ENCODE results near the gene ATP8B4.
"Not testable (repeated sequence)": the region's sequence is repeated elsewhere in the genome, so short reads cannot be mapped to it uniquely, and the experiment has no call there.

The ATP8B4 gene

GRCh38 chr15:50003786-50004334 is 115.2 kb downstream of the ATP8B4 start:
- peak; percentile 67 to 92 for DNase-seq

- DNase-seq = no peak
These were observed 127.4 kb downstream of the ATP8B4 start for GRCh38 chr15:49991587-49991986.

GRCh38 chr15:49990835-49991545 is 128.0 kb downstream of the ATP8B4 start:
- peak in 1 of 2 experiments; percentile 25 for DNase-seq

- no peak for DNase-seq
These were observed 129.5 kb downstream of the ATP8B4 start for GRCh38 chr15:49989498-49989897.

GRCh38 chr15:49988766-49989165 is 130.3 kb downstream of the ATP8B4 start:
- DNase-seq = no peak

- DNase-seq = no peak
These were observed 131.1 kb downstream of the ATP8B4 start for GRCh38 chr15:49987896-49988295.

- no peak for DNase-seq
These were observed 131.7 kb downstream of the ATP8B4 start for GRCh38 chr15:49987198-49987785.

GRCh38 chr15:49986326-49986725 is 132.7 kb downstream of the ATP8B4 start:
- DNase-seq = no peak

GRCh38 chr15:49985463-49985862 is 133.6 kb downstream of the ATP8B4 start:
- DNase-seq = no peak

GRCh38 chr15:49984436-49984835 is 134.6 kb downstream of the ATP8B4 start:
- DNase-seq = no peak

GRCh38 chr15:49982584-49982983 is 136.4 kb downstream of the ATP8B4 start:
- DNase-seq = no peak

GRCh38 chr15:49979705-49980382 is 139.2 kb downstream of the ATP8B4 start:
- no peak for DNase-seq

GRCh38 chr15:49978121-49978520 is 140.9 kb downstream of the ATP8B4 start:
- no peak for DNase-seq

GRCh38 chr15:49977306-49977705 is 141.7 kb downstream of the ATP8B4 start:
- DNase-seq = no peak

- no peak for DNase-seq
These were observed 154.5 kb downstream of the ATP8B4 start for GRCh38 chr15:49964551-49964950.

GRCh38 chr15:49964061-49964460 is 155.0 kb downstream of the ATP8B4 start:
- DNase-seq = no peak

GRCh38 chr15:49963033-49963772 is 155.8 kb downstream of the ATP8B4 start:
- not testable (repeated sequence) for DNase-seq

- no peak for DNase-seq
These were observed 156.9 kb downstream of the ATP8B4 start for GRCh38 chr15:49962044-49962602.

- DNase-seq = no peak
These were observed 165.6 kb downstream of the ATP8B4 start for GRCh38 chr15:49953421-49953820.

- no peak for DNase-seq
These were observed 172.4 kb downstream of the ATP8B4 start for GRCh38 chr15:49946681-49947080.

GRCh38 chr15:49934487-49934886 is 184.5 kb downstream of the ATP8B4 start:
- DNase-seq = no peak

GRCh38 chr15:49927189-49927861 is 191.7 kb downstream of the ATP8B4 start:
- no peak for DNase-seq

Data from NCI-H526 (cell line).